ENCODE data around the gene TMTC2.

Gene TMTC2

DNA sequence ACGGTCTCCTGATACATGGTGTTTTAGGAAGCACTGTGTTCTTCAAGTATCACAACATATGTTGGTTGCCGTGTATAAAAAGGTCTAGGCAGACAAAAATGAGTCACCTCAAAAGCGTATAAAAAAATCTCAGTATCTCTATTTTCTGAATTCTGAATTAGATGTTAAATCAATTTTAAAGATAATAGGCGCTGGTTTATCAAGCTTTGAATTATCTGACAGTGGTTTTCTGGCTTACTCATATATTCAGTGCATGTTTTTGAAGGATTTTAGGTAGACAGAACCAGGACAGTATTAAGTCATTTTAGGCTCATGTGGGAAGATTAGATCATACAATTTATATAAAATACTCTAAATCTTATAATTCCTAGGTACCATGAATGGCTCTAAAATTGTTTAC, 110.8 kb downstream of the TMTC2 start:
- no peak overlapping the region for H3K9ac ChIP-seq
- H3K27ac ChIP-seq, result no peak overlapping the region
- no peaks in the 10 kb centered on the region for H3K27me3 ChIP-seq (ENCODE audit: insufficient read depth, low read depth)
- H4K20me1 ChIP-seq (ENCODE audit: insufficient read depth), result no peaks in the 10 kb centered on the region
- no peak overlapping the region for H3K4me3 ChIP-seq (IDR thresholded peaks at IDR 0.05; ENCODE audit: insufficient read depth, low read depth, low read length)
- no peak overlapping the region for H3K4me2 ChIP-seq
- H3K4me1 ChIP-seq (ENCODE audit: low read depth, poor library complexity, severe bottlenecking), result no peaks in the 10 kb centered on the region
- TF ChIP-seq CTCF (conservative IDR thresholded peaks at IDR 0.05; ENCODE audit: low read depth, low read length), result no peak
- no peaks in the 10 kb centered on the region for H3K36me3 ChIP-seq (ENCODE audit: insufficient read depth)
- H2AFZ ChIP-seq (ENCODE audit: low read depth), result no peak overlapping the region
- no peaks in the 10 kb centered on the region for H3K79me2 ChIP-seq (ENCODE audit: insufficient read depth, low read depth)

DNA sequence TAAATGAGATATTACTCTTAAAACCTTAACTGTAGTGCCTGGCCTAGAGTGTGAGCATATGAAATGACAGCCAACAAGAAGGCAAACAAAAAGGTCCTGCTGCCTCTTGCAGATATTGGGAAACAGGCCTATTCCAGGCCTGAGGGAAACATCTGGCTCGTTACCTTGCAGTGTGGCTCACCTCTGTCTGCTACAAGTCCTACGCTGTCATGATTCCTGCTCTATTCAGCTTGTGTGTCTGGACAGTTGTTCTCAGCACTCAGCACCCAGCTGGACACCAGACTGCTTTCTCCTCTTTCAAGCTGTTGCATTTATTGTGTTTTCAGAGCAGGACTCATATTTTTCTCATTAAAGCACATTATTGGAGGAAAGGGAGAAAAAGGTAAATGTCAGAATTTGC, 113.5 kb downstream of the TMTC2 start:
- Histone ChIP-seq H3K79me2 (ENCODE audit: insufficient read depth, low read depth) (no peaks in the 10 kb centered on the region), H2AFZ (ENCODE audit: low read depth) (no peak overlapping the region), H3K9ac (no peak overlapping the region), H4K20me1 (ENCODE audit: insufficient read depth) (no peaks in the 10 kb centered on the region), H3K4me1 (ENCODE audit: low read depth, poor library complexity, severe bottlenecking) (no peaks in the 10 kb centered on the region), H3K4me3 (IDR thresholded peaks at IDR 0.05; ENCODE audit: insufficient read depth, low read depth, low read length) (no peak overlapping the region), H3K27ac (no peak overlapping the region), H3K27me3 (ENCODE audit: insufficient read depth, low read depth) (no peaks in the 10 kb centered on the region), H3K4me2 (no peak overlapping the region), H3K36me3 (ENCODE audit: insufficient read depth) (no peaks in the 10 kb centered on the region)
- TF ChIP-seq CTCF (conservative IDR thresholded peaks at IDR 0.05; ENCODE audit: low read depth, low read length), result no peak

- TF ChIP-seq CTCF (conservative IDR thresholded peaks at IDR 0.05; ENCODE audit: low read depth, low read length), result no peak
- H3K79me2 ChIP-seq (ENCODE audit: insufficient read depth, low read depth), result no peaks in the 10 kb centered on the region
- H3K4me3 ChIP-seq (IDR thresholded peaks at IDR 0.05; ENCODE audit: insufficient read depth, low read depth, low read length), result no peak overlapping the region
- no peaks in the 10 kb centered on the region for H3K36me3 ChIP-seq (ENCODE audit: insufficient read depth)
- H3K9ac ChIP-seq, result no peak overlapping the region
- no peaks in the 10 kb centered on the region for H4K20me1 ChIP-seq (ENCODE audit: insufficient read depth)
- no peak overlapping the region for H3K4me2 ChIP-seq
- H2AFZ ChIP-seq (ENCODE audit: low read depth), result no peak overlapping the region
- no peak overlapping the region for H3K27ac ChIP-seq
- H3K4me1 ChIP-seq (ENCODE audit: low read depth, poor library complexity, severe bottlenecking), result no peaks in the 10 kb centered on the region
- H3K27me3 ChIP-seq (ENCODE audit: insufficient read depth, low read depth), result no peaks in the 10 kb centered on the region
Observed at GRCh38 chr12:82801951-82802610, 115.4 kb downstream of the TMTC2 start.

DNA sequence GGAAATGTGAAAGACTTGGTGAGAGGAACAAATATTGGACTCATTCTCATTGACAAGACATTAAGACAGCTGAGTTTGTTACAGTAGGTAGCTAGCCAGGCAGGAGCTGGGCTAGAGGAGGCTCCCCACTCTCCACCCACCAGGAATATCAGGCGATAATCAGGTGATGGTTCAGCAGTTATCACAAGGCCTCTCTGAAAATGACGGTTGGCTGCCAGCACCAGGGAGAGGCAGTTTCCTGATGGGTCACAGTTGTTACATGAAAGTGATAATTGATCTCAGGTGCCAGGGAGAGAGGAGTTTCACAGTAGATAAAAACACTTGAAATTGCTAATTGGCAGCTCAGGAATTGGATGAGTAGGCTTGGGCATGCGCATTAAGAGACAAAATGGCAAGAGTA, 116.5 kb downstream of the TMTC2 start:
- Histone ChIP-seq H3K79me2 (ENCODE audit: insufficient read depth, low read depth) (no peaks in the 10 kb centered on the region), H3K4me2 (no peak overlapping the region), H3K9ac (no peak overlapping the region), H2AFZ (ENCODE audit: low read depth) (no peak overlapping the region), H3K4me1 (ENCODE audit: low read depth, poor library complexity, severe bottlenecking) (no peaks in the 10 kb centered on the region), H3K27me3 (ENCODE audit: insufficient read depth, low read depth) (no peaks in the 10 kb centered on the region), H3K4me3 (IDR thresholded peaks at IDR 0.05; ENCODE audit: insufficient read depth, low read depth, low read length) (no peak overlapping the region), H3K36me3 (ENCODE audit: insufficient read depth) (no peaks in the 10 kb centered on the region), H3K27ac (no peak overlapping the region), H4K20me1 (ENCODE audit: insufficient read depth) (no peaks in the 10 kb centered on the region)
- no peak for TF ChIP-seq CTCF (conservative IDR thresholded peaks at IDR 0.05; ENCODE audit: low read depth, low read length)

Data from KMS-11 (cell line).